HG03196 (cell line): ENCODE measurements around the gene CCT2.
"Not testable (repeated sequence)": the region's sequence is repeated elsewhere in the genome, so short reads cannot be mapped to it uniquely, and the experiment has no call there.

Source experiments
- ATAC-seq: cut with Tn5 transposase; IDR thresholded peaks from one replicate; pipeline ENCODE4 v1.9.1; 2021; ENCODE audit not compliant: unreplicated experiment

CCT2 gene

DNA sequence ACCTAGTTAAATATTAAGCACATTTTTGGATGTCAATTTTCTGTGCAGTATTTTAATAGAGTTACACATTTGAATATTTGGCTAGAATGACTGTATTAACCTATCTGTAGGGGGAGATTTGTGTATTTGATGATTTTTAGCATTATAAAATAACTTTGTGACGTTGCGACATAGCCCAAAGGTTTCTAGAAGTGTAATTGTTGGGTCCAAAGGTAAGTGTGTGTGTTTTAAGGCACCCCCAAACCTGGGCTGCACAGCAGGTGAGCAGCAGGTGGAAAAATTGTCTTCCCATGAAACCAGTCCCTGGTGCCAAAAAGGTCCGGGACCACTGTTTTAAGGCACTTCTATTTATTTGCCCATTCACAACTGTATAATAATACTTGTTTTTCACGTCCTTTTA, 3.3 kb downstream of the CCT2 start:
- no peak for ATAC-seq

DNA sequence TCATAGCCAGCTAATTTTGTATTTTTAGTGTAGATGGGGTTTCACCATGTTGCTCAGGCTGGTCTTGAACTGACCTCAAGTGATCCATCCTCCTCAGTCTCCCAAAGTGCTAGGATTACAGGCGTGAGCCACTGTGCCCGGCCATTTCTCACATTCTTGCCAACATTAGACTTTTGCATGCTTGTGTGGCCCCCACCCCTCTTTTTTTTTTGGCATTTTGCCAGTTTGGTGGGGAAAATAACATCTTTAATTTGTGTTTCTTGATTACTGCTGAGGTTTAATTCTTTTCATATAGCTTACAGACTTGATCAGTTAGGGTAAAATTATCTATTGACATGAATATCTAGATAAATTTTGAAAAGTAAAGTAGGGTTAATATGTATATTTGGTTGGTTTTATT, 3.8 kb downstream of the CCT2 start:
- no peak for ATAC-seq

DNA sequence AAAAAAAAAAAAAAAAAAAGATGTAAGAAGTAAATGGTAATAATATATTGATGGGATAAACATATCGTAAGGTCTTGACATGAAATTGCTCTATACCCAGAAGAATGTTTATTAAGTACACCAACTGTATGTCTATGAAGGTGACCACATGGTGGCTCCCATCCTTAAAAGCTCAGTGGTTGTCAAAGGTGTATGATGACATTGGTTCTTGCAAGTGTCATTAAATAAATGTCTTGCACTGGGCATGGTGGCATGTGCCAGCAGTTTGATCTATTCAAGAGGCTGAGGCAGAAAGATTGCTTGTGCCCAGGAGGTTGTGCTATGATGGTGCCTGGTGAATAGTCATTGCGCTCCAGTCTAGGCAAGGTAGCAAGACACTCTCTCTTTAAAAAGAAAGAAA, 10.4 kb downstream of the CCT2 start:
- no peak for ATAC-seq

DNA sequence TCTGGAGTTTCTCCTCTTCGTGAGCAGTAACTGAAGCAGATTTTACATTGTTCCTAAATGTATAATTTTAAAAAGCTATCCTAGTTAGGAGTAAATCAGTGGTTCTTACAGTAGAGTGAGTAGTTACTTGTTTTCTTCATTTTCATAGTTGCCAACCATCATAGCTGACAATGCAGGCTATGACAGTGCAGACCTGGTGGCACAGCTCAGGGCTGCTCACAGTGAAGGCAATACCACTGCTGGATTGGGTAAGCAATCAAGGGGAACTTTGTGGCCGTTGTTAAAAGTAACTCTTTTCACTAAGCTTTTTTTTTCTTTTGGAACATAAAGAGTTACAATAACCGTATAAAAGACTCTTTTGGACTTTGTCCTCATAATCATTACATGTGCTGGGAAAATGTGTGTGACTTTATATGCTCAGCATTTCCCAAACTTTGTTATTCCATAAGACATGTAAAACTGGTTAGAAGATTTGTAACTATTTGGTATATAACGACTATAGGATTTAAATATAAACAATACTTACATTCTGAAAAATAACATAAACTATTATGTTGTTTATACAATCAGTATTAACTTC, 13.0 kb downstream of the CCT2 start:
- ATAC-seq: no peak

DNA sequence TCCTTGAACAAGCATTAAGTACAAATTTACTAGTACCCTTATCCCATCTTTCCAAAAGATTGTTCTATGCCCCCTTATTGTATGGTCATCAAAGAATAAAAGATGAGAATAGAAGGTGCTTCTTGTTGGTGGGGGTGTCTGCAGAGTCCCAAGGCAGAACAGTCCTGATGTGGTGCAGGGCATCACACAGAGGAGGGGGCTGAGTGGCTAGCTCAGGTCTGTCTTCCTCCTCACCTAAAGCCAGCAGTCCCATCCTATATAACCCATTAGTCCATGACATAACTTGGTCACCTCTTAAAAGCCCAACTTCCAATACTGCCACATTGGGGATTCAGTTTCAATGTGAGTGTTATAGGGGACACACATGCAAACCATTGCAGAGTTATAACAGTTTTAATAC, 15.5 kb downstream of the CCT2 start:
- no peak for ATAC-seq

DNA sequence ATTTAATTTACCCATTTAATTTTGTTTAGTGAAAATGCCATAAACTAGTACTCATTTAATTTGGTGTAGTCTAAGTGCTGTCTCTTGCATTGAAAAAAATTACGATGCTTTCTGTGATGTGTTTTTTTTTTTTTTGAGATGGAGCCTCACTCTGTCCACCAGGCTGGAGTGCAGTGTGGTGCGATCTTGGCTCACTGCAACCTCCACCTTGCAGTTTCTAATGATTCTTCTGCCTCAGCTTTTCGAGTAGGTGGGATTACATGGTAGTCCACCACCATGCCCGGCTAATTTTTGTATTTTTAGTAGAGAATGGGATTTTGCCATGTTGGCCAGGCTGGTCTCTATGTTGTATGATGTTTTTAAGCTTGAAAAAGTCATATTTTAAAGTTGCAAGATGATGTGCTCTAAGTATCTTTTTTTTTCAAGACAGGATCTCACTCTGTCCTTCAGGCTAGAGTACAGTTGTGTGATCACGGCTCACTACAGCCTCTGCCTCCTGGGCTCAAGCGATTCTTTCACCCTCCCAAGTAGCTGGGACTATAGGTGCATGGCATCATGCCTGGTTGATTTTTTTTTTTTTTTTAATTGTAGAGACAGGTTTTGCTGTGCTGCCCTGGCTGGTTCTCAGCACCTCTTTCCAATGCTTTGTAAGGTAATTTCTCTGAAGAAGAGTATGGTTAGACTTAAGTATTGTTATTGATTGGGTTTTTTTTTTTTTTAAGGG, 16.9 kb downstream of the CCT2 start:
- no peak for ATAC-seq

DNA sequence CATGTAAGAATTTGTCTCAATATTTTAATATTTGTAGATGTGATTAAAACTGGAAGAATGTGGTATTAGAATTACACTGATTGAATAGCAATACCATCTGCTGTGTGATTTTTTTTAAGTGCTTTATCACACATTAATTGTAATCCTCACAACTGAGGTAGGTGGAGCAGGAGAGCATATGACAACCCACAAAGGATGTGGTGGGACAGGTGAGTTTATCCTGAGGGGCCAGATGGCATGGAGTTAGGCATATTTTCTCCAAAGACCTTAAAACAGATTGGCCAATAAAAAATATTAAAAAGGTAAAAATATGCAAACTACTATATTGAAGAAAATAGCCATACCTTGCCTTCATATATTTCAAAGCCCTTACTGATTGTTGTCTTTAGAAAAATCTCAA, 17.7 kb downstream of the CCT2 start:
- ATAC-seq: no peak

DNA sequence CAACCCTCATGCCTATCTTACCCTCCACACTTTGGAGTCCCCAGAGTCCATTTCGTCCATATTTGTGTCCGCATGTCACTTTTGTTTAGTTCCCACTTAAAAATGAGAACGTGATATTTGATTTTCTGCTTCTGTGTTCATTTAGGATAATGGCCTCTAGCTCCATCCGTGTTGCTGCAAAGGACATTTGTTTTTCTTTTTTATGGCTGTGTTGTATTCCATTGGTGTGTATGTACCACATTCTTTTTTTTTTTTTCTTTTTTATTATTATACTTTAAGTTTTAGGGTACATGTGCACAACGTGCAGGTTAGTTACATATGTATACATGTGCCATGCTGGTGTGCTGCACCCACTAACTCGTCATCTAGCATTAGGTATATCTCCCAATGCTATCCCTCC, 18.3 kb downstream of the CCT2 start:
- not testable (repeated sequence) for ATAC-seq

DNA sequence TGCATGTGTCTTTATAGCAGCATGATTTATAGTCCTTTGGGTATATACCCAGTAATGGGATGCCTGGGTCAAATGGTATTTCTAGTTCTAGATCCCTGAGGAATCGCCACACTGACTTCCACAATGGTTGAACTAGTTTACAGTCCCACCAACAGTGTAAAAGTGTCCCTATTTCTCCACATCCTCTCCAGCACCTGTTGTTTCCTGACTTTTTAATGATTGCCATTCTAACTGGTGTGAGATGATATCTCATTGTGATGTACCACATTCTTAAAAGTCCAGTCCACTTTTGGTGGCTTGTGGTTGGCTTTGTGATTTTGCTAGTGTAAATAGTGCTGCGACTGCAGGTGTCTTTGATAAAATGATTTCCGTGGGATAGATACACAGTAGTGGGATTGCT, 19.0 kb downstream of the CCT2 start:
- ATAC-seq: not testable (repeated sequence)

DNA sequence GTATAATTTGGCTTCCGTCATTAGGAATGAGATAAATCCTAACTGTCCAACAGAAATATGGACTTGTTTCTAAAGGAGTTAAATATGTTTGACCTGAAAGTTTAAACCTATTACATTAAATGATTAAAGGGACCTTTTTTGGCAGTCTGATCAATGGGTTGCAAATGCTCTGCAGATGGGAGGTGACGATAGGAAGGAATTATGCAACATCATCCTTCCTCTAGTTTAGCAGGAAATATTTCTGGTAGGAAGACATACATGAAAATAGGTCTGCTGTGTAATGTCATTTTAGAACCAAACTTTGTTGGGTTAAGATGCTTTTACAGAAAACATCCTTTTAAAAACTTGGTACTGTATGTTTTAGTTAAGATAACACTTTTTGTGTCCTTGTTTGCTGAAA, 22.9 kb downstream of the CCT2 start:
- no peak for ATAC-seq

DNA sequence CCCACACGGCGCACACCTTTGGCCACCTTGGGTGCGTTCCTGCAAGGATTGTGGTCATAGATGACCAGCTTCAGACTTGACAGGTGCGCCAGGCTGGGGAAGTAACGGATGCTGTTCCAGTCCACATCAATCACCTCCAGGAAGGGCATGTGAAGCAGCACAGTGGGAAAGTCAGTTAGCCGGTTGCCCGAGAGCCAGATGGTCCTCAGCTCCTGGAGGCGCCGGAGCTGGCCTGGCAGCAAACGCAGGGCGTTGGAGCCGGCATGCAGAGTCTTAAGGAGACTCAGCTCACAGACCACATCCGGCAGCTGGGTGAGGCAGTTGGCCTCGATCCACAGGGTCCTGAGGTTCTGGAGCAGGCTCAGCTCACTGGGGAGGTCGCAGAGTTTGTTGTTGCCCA, 24.9 kb downstream of the CCT2 start:
- no peak for ATAC-seq

DNA sequence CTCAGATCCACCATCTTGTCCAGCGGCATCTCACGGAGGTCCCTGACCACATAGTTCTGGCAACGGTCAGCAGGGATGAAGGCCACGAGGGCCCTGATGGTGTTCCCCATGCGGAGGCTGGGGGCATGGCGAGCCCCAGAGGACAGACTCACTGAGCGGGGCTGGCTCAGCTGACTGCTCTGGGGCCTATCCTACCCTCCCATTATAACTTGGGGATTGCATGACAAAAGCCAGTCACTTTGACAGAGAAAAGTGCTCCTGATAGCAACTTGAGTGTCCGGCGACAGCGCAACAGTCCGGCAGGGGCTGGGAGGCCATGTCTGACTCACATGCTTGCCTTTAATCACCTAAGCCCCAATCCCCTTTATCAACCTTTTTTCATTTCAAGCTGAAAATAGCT, 25.5 kb downstream of the CCT2 start, which contains the start of gene LRRC10:
LRRC10 (minus strand) TSS at position 179 of the 400 bp plus-strand sequence; CDS start at position 110, 69 bp downstream.
- no peak for ATAC-seq

DNA sequence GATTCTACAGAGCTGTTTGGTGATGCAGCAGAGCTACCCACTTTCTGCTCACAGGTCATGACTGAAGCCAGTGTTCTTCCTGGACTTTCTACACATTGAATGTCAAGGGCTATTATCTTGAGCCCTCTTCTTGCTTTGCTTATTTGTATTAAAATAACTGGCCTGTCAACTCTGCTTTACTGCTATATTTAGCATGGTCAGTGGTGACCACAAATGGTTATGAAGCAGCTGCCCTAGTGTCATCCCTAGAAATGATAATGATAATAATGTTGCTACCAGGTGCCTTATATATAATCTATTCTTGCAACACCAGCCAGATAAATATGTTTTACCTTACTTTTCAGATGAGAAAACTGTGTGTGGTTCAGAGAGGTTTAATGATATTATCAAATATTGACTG, 28.1 kb downstream of the CCT2 start:
- ATAC-seq: no peak

DNA sequence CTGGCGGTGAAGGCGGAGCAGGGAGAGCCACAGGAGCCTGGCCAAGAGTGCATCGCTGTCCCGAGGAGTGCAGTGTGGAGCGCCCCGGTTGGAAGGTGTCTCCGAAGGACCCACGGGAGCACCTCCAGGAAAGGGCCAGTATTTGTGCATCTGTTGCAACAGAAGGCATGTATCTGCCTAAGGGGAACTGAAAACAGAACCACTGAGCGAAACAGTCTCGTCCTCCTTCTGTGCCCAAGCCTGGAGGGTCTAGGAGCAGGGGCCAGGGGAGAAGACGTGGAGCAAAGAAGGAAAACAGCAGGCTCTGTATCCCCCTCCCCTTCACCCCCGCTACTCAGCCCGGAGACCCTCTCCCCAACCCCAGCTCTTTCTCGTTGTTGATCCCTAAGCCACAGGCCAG, 30.8 kb downstream of the CCT2 start:
- no peak for ATAC-seq

DNA sequence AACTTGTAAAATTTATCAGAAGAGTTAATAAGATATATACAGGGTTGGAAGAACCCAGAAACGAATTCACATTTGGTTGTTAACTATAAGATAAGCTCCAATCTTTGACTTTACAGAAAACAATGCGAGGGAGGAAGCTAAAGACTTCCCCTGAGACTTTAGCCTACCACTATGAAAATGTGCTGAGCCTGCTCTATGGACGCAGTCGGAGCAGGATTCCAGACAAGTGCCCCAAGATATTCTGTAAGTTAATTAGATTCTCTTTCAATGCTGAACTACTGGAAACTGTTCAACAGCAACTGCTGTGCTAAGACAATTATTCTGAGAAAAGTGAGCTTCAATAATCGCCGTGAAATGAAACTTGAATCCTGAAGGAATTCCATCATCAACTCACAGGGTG, 33.8 kb downstream of the CCT2 start:
- ATAC-seq: no peak

DNA sequence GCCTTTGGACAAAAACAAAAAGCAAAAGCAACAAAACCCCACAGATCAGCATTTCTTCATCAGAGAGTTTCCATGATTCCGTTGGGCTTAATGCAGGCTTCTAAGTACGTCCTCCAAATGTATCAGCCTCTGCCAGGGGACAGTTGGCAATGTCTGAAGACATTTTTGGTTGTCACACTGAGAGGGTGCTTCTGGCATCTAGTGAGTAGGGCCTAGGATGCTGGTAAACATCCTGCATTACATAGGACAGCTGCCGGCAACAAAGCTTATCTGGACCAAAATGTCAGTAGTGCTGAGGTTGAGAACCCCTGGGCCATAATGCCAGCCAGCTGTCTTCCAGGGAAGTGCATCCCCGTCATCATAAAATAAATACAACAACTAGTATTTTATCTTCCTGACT, 34.8 kb downstream of the CCT2 start:
- ATAC-seq: no peak

DNA sequence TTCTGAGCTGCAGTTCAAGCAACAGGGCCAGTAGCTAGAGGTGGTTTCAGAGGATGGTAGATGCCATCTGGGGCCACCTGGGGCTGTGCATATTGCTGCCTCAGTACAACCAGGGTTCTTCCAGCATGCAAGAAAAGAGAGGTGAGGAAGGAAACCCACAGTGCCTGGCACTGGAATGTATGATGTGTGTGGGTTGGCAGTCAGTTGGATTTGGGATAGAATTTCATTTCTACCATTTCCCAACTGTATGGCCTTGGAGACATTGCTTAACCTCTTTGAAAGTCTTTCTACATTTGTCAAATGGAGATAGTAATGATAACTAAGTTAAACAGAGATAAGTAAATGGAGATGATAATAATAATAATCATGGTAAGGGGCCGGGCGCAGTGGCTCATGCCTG, 35.7 kb downstream of the CCT2 start:
- no peak for ATAC-seq

DNA sequence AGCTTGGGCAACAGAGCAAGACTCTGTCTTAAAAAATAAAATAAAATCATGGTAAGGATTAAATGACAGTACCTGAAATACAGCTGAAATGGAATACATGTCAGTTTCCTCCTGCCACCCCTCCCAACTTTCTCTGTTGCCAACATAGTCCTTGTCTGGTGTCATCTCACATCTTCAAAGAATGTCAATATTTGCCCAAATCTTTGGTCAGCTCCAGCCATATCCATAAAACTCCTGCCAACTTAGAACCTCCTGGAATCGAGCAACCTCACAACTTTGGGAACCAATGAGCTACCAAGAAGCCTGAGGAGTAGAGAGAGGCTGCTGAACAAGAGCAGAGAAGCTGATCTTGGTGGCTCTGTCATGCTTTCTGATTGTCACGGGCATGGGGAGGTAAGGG, 36.3 kb downstream of the CCT2 start:
- ATAC-seq: no peak

DNA sequence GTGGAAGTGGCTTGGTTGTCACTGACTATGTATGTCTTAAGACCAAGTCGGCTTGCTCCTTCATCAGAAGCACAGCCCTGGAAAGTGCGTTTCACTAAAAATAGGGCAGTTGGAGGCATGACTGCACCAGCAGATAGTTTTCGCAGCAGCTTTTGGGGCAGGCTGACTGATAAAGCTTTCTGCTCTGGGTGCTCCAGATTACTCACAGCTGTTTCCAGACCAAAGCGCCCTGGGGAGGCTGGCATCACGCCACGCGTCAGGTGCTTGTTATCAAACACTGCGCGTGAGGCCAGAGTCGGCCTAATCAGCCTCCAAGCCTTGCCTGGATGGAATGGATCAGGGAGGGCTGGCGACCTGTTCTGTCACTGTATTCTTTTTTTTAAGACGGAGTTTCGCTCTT, 38.7 kb downstream of the CCT2 start:
- no peak for ATAC-seq

DNA sequence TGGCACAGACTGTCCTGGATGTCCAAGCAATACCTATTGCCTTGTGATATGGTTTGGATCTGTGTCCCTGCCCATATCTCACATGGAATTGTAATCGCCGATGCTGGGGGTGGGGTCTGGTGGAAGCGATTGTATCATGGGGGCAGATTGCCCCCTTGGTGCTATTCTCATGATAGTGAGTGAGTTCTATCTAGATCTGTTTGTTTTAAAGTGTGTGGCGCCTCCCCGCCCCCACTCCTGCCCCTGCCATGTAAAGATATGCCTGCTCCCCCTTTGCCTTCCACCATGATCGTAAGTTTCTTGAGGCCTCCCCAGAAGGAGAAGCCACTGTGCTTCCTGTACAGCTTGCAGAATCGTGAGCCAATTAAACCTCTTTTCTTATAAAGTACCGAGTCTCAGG, 42.2 kb downstream of the CCT2 start:
- no peak for ATAC-seq

DNA sequence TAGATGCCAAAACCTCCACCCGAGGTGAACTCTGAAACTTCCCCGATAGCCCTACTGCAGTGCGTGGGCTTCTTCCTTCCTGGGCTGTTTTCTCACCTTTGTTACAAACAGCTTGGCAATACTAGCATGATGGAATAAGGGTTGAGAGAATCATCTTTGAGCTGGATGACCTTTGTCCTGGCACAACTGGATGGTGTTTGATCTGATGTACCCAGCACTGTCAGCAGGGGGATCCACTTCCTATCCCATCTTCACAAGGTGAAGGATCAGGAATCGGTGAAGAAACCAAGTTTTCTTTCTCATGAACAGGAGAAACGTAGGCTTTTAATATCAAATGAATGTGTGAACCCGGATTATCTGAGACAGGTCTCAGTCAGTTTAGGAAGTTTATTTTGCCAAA, 44.9 kb downstream of the CCT2 start:
- ATAC-seq: no peak

DNA sequence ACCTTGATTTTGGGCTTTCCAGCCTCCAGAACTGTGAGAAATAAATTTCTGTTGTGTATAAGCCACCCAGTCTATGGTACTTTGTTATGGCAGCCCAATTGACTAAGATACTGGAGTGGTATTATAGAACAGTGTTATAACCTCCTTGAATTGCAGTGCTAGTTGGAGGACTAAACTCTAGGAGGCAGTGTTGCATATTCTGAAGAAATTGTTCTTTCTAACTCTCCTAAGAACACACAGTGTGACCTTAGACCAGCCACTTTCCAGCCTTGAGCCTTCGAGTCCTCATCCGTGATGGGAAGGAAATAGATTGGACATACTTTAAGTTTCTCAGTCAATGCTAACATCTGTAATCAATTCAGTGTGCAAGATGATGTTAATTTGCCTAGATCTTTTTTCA, 47.8 kb downstream of the CCT2 start:
- ATAC-seq: no peak

DNA sequence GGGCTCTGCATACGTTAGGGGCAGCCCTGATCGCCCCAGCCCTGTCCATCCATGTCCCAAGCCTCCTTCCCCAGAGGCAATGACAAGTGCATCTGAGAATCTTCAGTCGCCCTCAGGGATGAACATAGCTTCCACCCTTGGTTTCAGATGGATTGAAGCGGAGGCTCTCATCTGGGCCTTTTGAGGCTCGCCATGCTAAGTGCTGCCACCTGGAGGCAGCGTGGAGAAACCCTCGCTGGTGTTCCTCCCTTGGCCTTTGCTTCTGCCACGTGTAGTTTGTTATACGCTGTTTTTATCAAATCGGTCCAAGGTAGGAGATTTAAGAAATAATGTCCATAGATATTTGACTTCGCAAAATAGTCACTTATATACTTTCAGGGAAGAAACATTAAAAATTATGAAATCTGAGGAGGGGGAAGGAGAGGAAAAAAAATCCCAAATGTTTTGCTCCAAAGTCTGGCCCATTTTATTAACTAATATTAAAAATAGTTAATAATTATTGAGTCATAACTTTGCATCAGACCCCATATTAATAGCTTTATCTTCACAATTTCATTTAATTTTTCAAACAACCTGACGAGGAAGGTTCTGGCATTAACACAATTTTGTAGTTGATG, 54.2 kb downstream of the CCT2 start:
- ATAC-seq: peak; percentile 68
